ENCODE data around the gene IKZF1. TPM values are rescaled to one million over a fixed set of nuclear protein-coding genes. Genes with fewer than 3 reads are reported as not detected.

Gene IKZF1
- total and polyA plus RNA-seq, 2 of the 4 experiments (the other 2 are of a cell fraction): not detected

DNA sequence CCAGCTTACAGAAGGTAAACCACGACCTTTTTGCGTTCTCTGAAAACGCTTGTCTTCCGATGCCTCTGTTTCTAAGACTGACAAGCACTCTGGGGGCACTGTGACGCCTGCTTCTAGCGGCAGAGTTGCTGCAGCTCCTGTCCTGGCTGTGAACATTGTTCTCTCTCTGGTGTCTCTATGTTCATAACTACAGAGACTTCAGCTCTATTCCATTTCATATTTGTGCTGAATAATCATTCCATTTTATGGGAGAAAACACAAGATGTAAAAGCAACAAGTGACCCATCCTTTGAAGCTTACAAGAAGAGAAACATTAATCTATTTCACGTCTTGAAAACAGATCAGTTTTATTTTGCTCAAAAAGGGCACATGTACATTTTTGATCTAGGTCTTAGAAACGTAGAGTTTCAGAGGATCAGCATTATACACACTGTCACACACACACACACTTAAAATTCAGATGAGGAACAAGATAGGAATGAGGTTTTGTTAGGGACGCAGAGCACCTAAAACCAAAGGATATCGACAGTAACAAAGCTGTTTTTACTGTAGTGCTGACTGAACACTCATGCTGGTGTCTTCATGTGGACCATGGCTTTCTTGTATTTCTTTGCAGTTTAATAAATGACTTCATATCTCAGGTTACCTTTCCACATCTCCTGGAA, 3.0 kb downstream of the IKZF1 start:
- dilution Hi-C loops (cut with HindIII; ENCODE audit: low sequenced_read_pairs, unreplicated experiment): no loop called here
- no peak overlapping the region for H3K56ac ChIP-seq (ENCODE audit: extremely low read depth, insufficient read depth, low read length)
- H4K5ac ChIP-seq (ENCODE audit: low read depth, low read length): no peak overlapping the region
- BruUV-seq (replicated peaks): no TSS peak
- ChIA-PET CTCF (no interaction called here), POLR2A (ENCODE audit: unreplicated experiment) (no interaction called here)
- H4K8ac ChIP-seq (ENCODE audit: low read depth in 2 of 2, low read length in 2 of 2): no peak overlapping the region
- no peaks in the 10 kb centered on the region for H4K20me1 ChIP-seq (ENCODE audit: insufficient read depth, low read length)
- no peaks in the 10 kb centered on the region for H3K36me3 ChIP-seq (ENCODE audit: control insufficient read depth, insufficient read depth, low read length)
- no peak overlapping the region for H3K27ac ChIP-seq (ENCODE audit: insufficient read depth, low read length)
- H3K18ac ChIP-seq (ENCODE audit: low read depth, low read length): no peak overlapping the region
- no peaks in the 10 kb centered on the region for H3K9me1 ChIP-seq (ENCODE audit: insufficient read depth, low read length)
- no peak overlapping the region for H2AFZ ChIP-seq (replicated peaks; ENCODE audit: low read length, poor library complexity)
- no peak for DNase-seq
- no peak overlapping the region for H4K91ac ChIP-seq (ENCODE audit: insufficient read depth, low read depth, low read length)
- peaks cover 20% of the 10 kb centered on the region for H3K27me3 ChIP-seq (ENCODE audit: control insufficient read depth, insufficient read depth, low read length)
- no peak for TF ChIP-seq MXI1 (IDR thresholded peaks at IDR 0.05; ENCODE audit: borderline replicate concordance, low read depth, low read length)
- TF ChIP-seq BHLHE40 (IDR thresholded peaks at IDR 0.05; ENCODE audit: low read depth, low read length): no peak
- TF ChIP-seq, protein P1, sequence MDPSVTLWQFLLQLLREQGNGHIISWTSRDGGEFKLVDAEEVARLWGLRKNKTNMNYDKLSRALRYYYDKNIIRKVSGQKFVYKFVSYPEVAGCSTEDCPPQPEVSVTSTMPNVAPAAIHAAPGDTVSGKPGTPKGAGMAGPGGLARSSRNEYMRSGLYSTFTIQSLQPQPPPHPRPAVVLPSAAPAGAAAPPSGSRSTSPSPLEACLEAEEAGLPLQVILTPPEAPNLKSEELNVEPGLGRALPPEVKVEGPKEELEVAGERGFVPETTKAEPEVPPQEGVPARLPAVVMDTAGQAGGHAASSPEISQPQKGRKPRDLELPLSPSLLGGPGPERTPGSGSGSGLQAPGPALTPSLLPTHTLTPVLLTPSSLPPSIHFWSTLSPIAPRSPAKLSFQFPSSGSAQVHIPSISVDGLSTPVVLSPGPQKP (IDR thresholded peaks at IDR 0.05; ENCODE audit: borderline replicate concordance, low read depth, low read length): no peak
- no peak for TF ChIP-seq POLR2A (IDR thresholded peaks at IDR 0.05; ENCODE audit: low read depth, low read length)
- no peak for TF ChIP-seq MAFK (IDR thresholded peaks at IDR 0.05; ENCODE audit: low read depth, low read length)
- TF ChIP-seq RCOR1 (IDR thresholded peaks at IDR 0.05; ENCODE audit: insufficient replicate concordance, low read length): no peak
- TF ChIP-seq, protein P2, sequence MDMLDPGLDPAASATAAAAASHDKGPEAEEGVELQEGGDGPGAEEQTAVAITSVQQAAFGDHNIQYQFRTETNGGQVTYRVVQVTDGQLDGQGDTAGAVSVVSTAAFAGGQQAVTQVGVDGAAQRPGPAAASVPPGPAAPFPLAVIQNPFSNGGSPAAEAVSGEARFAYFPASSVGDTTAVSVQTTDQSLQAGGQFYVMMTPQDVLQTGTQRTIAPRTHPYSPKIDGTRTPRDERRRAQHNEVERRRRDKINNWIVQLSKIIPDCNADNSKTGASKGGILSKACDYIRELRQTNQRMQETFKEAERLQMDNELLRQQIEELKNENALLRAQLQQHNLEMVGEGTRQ (IDR thresholded peaks at IDR 0.05; ENCODE audit: low read depth, low read length): no peak
- no peak for TF ChIP-seq FOS (IDR thresholded peaks at IDR 0.05; ENCODE audit: low read depth, low read length)
- TF ChIP-seq RFX5 (IDR thresholded peaks at IDR 0.05; ENCODE audit: low read depth, low read length): no peak
- TF ChIP-seq, protein P3, sequence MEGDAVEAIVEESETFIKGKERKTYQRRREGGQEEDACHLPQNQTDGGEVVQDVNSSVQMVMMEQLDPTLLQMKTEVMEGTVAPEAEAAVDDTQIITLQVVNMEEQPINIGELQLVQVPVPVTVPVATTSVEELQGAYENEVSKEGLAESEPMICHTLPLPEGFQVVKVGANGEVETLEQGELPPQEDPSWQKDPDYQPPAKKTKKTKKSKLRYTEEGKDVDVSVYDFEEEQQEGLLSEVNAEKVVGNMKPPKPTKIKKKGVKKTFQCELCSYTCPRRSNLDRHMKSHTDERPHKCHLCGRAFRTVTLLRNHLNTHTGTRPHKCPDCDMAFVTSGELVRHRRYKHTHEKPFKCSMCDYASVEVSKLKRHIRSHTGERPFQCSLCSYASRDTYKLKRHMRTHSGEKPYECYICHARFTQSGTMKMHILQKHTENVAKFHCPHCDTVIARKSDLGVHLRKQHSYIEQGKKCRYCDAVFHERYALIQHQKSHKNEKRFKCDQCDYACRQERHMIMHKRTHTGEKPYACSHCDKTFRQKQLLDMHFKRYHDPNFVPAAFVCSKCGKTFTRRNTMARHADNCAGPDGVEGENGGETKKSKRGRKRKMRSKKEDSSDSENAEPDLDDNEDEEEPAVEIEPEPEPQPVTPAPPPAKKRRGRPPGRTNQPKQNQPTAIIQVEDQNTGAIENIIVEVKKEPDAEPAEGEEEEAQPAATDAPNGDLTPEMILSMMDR (conservative IDR thresholded peaks at IDR 0.05; ENCODE audit: low read depth, low read length): no peak
- H2BK20ac ChIP-seq (ENCODE audit: low read depth, low read length): no peak overlapping the region
- no peak overlapping the region for H2BK120ac ChIP-seq (ENCODE audit: low read depth, low read length)
- WGBS, 2 experiments (ENCODE audit: extremely low coverage in 2 of 2, insufficient read length in 1 of 2): no CpG with 5 or more reads among the region's 10 CpGs
- no peak for ATAC-seq (ENCODE audit: low read depth)
- H2BK15ac ChIP-seq (ENCODE audit: low read depth, low read length): no peak overlapping the region
- no peak overlapping the region for H2AK9ac ChIP-seq (replicated peaks; ENCODE audit: low read depth, low read length, poor library complexity)
- no peak overlapping the region for H2BK5ac ChIP-seq (ENCODE audit: low read depth, low read length, poor library complexity, severe bottlenecking)
- no peak overlapping the region for H3K9ac ChIP-seq (ENCODE audit: low read depth, low read length)
- no peak overlapping the region for H2AK5ac ChIP-seq (ENCODE audit: low read depth, low read length)
- no peaks in the 10 kb centered on the region for H3K4me1 ChIP-seq (ENCODE audit: control insufficient read depth, insufficient read depth, low read length)
- H3K4me2 ChIP-seq (ENCODE audit: low read depth, low read length): no peak overlapping the region
- no peaks in the 10 kb centered on the region for H3K79me1 ChIP-seq (ENCODE audit: low read depth in 1 of 2, low read length in 2 of 2)
- H3K4me3 ChIP-seq (ENCODE audit: insufficient read depth, low read depth, low read length): no peak overlapping the region
- intact Hi-C loops (cut with micrococcal nuclease): no loop called here
- H3K4ac ChIP-seq (ENCODE audit: low read depth, low read length): no peak overlapping the region
- H3K23ac ChIP-seq (ENCODE audit: low read depth, low read length): no peak overlapping the region
- H3K14ac ChIP-seq (replicated peaks; ENCODE audit: low read depth, low read length): no peak overlapping the region
- in situ Hi-C loops (cut with MboI; ENCODE audit: low sequenced_read_pairs): no loop called here
- no peaks in the 10 kb centered on the region for H3K9me3 ChIP-seq (ENCODE audit: control insufficient read depth, insufficient read depth, low read length)
